SHP77 (cell line): ENCODE results near the gene PPP1R9B.
A peak's percentile ranks its signal among the peaks of the same experiment; 100 is the strongest.

ENCODE experiments used
- DNase-seq, 2 experiments: peaks; one replicate each; lab custom pipeline; 2025; lab: John Stamatoyannopoulos, UW

Gene PPP1R9B

DNA sequence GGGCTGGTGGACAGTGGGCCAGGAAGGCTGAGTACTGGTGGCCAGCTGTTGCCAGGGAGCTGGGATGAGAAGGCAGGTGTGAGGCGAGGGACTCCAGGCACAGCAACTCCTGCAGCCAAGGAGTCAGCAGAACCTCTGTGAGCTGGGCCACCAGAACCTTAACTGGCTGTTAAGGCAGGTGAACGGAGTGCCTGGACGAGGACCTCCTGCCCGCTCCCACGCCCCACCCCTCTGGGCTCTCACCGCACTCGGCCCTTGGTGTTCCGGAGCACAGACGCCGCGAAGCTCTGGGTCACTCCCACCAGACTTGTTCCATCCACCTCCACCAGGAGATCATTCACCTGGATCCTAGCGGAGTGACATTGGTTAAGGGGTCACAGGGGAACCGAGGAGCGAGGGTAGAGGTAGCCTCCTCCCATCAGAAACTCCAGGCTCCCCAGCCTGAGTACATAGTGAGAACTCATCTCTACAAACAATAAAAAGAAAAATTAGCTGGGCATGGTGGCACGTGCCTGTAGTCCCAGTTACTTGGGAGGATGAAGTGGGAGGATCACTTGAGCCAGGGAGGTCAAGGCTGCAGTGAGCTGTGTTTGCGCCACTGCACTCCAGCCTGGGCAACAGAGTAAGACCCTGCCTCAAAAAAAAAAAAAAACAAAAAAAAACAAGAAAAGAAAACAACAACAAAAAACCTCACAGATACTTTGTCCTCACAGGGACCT, 9.3 kb downstream of the PPP1R9B start:
- DNase-seq, result no peak

DNA sequence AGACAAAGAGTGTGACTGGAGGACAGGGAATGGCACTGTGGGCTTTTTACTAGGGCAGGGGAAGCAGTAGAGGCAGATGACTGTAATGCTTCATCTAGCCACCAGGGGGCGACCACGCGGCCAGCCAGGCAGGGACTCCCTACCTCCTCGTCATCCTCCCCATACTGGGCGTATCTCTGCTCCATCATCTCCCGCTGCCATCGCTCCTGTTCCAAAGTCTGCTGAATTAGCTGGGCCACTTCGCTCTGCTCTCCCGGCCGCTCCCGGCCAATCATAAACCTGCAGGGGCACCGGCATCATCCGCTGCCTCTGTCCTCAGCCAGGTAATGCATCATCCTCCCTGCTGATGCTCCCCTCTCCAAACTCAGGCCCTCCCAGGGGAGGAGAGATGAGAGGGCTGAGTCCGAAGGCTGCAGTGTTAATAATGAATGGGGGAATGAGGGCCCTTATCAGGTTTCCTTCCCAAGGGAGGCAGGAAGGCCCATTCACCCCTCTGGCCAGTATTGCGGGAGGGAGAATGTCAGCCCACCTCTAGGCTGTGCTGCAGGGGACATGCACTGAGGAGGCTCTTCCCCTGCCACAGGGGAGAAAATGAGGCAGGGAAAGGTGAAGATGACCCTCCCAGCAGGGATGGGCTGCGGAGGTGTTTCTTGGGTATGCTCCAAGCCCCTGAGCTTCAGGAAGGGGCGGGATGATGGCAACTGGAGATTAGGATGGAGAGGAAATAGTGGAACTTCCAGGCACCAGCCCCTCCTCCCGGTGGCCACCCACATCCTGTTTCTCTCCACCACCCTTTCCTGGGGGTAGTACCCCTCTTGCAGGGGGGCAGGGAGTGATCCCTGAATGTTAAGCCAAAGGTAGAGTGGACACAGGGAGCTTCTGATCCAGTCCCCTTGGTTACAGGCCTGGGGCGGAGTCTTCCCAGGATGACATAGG, 10.3 kb downstream of the PPP1R9B start:
- peak; percentile 47 to 73 for DNase-seq

DNA sequence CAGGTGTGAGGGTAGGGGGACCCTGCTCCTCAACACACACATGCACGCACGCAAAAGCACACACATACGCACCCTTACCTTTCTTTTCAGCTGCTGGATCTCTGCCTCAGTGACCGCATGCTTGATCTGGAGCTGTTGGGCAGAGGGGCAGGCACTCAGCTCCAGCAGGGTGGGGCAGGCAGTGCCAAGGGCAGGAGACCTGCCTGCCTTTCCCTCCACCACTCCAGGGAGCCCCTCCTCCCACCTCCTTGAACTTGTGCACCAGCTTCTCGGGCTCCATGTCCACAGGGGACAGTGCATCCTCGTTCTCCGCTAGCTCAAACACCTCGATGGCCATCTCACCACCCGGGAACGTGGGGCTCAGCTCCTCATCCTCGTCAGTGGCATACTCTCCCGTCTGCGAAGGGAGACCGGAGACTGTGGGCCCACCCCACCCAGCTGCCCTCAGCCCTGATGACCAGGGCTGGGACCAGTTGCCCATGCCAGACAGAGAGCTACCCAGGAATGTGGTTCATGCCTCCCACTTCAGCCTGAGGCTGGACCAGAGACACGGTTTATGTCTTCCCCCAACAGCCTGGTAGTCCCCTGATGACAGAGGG, 11.2 kb downstream of the PPP1R9B start:
- DNase-seq, result no peak

DNA sequence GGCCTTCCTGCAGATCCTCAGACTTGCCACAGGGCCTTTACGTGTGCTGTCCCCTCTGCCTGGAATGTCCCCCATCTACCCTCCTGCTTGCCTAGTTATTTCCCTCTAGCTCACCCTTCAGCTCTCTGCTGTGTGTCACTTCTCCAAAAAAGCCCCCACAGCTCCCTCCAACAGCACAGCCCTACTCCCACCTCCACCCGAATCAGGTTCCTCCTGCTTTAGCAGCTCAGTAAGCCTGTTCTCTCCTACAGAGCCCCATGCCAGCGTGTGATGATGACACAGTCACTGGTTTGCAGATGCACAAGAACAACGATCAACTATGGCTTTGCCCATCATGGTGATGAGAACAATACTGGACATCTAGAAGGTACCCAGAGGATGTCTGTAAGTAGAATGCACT, 13.4 kb downstream of the PPP1R9B start:
- DNase-seq, result no peak

DNA sequence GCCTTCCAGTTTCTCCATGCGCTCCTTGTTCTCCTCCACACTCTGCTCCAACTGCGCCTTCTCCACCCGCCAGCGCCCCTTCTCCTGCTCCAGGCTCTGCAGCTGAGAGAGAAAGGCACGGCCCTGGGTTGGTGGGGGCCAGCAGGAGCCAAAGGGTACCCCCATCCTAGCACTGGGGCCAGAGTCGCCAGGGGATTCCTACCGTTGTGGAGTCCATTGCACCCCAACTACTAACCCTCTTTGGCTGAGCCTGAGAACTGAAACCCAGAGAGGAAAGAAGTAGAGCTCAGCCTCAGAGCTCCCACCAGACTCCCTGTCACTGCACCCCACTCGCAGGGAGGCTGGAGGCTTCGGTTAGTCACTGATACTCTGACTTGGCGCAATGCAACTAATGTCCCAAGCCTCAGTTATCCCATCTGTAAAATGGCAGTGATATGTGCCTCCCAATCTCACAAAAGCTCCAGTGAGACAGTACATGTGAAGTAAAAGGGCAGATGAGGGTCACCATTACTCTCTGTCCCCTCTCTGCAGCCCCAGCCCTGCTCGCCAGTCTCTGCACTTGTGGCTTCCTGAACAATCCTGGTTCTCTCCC, 14.3 kb downstream of the PPP1R9B start:
- DNase-seq, result no peak

DNA sequence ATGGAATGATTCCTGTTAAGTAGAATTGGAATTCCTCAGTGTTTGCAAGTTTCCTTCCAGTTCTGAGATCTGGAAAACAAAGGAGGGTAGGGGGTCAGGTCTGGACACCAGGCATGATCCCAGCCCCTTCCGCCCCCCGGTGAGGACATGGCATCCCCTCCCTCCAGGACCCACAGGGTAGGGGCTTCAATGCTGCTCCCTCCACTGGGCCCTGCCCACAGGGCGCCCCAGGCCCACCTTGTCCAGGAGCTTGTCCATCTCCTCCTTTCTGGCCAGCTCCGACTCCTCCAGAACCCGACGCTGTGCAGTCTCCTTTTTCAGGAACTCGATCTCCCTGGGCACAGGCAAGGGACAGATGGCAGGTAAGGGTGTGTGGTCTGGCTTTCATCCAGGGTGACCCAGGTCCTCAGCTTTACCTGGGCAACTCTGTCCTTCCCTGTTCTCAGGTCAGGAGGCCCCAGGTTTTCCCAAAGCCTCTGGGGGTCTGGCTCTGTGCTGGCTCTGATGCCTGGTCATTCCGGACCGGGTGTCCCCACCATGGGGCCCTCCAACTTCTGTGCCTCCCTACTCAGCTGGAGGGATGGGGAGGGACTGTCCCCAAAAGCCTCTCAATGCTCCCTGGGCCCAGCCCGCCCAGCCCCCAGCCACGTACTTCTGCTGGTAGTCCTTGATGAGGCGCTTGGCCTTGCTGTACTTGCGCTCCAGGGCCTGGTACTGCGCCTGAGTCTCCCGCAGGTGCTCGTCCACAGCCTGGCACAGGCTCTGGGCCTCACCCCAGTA, 15.0 kb downstream of the PPP1R9B start:
- DNase-seq, result no peak

DNA sequence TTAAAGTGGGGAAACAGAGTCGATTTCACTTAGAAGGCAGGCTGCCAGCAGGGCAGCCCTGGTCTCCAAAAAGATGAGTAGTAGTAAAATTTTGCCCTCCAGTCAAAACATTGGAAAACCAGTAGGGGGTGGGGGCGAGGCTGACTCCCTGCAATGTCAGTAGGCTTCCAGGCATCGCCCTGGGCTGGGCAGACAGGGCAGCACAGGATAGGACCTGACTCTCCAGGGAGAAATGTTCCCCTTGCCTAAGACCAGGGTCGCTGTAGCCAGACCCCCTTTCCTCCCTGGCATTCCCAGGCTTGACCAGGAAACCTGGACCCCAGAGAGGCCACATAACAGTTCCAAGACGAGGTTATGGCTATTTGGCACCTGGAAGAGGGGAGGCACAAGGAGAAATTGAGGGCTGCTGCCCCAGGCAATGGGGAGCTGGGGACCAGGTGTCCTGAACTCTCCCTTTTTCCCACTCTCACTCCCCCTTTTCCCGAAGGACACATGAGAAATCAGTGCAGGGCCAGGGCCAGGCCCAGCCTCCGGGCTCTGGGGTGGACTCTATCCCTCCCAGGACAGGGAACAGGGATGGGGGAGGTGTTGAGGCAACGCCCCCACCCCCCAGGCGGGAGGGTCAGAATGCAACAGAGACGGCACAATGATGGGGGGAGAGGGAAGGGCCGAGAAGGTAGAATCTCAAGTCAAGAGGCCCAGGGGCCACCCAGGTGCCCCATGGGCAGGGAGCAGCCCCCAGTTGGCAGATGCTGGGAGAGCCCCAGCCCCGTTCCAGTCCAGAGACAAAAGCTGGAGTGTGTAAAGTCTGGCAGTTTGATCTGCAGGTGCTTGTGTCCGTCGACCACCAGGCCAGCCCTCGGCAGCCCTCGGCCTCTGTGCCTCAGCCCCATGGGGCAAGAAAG, 16.0 kb downstream of the PPP1R9B start:
- no peak for DNase-seq

DNA sequence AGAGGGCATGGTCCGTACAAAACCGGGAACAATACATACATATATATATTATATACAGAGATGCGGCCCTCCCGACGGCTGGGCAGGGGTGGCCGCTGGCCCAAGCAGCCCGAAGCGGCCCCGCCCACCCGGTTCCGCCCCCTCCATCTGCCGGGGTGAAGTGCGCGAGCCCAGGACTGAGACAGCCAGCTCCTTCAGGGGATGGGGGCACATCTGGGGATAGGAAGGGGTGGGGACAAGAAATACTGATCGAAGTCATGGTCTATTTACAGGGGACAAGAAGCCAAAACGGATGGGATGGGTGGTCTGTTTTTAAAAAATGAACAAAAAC, 16.7 kb downstream of the PPP1R9B start:
- DNase-seq, result no peak

DNA sequence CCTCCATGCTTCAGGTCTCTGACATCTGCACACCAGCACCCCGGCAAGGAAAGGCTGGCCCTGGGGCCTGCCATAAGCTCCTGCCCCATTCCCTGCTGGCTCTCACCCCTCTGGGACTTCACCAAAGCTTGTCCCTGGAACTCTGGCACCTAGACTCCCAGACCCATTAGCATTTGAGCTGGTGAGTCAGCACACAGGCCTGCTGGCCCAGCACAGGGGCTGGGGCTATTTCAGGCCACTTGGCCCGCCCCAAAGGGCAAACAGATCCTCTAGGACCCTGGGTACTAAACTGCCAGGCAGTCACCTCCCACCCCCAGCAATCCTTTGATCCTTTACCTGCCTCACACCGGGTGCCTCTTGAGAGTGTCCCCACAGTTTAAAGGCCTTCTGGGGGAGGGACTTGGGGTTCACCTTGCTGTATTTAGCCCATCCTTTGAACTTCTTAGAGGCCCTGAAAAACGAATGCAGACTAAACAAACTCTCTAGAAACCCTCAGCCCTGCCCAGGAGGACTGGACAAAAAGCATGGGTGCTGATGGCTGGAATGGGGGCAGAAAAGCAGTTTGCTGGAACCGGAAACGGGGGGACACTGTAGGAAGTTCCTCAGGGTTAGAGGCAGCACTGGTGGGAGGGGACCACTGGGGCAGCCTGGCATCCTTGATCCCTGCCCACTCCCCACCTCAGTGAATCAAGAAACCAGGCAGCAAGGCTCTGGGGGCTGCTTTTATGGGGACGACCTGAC, 17.3 kb downstream of the PPP1R9B start:
- no peak for DNase-seq

DNA sequence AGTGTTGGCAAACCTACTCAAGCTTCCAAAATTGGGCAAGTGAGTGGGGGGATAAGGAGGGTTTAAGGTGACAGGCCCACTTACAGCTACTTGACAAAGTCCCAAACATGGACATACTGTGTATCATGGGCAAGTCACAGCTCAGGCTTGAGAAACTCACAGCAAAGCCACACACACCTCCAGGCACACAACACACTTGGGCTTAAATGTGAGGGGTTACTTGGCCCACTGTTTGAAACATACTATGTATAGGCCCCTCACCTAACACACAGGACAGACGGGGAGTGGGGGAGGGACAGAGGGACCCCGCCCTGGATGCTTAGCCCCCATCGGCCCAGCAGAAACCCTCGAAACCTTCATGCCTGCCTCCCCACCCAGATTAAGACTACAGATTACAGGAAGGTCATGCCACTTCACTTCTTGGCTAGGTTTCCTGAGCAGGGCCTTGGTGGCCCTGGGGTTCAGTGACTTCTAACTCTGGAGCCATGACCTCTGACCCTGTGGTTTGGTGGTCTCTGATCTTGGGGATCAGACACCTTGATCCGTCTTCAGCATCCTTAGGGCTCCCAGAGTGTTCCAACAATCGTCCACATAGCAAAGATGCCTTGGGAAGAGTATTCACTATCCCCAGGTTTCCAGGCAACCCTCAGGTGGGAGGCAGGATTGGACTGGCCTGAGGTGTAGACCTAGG, 18.2 kb downstream of the PPP1R9B start:
- DNase-seq, result no peak

DNA sequence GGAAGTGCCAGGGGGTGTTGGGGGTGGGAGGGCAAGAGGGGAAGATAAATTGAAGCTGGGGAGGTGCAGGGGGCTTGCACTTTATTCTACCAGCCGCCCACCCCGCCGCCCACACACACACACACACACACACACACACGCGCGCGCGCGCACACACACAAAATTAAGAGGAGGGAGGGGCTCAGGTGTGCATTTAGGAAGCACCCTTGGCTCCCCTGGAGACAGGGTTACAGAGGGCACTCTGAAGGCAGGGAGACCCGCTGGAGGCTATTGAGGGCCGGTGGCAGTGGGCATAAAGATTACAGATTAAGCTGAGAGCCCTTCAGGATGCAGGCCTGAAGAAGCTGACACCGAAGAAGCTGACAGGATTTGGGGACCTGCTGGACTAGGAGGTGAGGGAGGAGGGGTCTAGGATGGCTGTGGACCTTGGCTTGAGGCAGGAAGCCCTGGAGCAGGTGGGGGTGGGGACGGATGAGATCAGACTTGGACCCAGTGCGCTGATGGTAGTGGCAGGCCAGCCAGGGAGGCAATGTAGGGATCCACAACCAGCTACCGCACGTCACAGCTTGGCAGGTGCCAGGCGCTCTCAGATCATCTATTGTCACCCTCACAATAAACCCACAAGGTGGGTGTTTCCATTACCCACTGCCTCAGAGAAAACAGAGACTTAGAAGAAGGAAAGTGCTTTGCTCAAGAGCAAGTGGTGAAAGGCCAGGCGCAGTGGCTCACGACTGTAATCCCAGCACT, 19.7 kb downstream of the PPP1R9B start:
- peak in 1 of 2 experiments; percentile 50 for DNase-seq

DNA sequence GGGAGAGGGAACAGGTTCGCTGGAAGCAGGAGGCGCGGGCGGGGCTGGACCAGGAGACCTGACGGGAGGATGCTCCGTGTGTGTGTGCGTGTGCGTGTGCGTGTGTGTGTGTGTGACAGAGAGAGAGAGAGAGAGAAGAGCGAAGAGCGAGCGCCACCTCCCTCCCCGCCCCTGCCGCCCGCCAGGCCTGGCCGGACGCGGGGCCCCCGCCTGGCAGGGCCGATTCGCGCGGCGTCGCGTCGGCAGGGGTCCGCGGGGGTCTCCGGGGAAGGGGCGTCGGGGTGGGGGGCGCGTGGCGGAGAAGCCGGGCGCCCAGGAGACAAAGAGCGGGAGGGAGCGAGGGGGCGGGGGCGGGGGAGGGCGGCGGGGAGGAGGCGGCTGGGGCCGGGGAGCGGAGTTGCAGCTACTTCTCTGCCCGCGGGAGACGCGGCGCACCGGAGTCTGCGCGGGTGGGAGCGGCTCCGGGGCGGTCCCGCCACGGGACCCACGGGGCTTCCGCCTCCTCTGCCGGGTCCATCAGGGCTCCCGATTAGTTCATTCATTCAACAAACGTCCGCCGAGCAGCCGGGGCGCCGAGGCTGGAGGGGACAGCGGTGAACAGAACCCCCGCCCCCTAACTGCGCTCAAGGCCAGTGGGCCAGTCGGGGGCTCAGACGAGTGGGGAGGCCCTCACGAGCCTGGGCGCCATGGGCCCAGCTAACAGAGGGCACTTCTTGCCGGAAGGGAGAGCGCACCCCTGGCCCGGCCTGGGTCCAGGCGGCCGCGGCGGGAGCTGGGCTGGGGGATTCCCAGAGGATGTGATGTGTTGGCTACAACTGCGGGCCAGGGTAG, 20.5 kb downstream of the PPP1R9B start, which contains the start of gene SAMD14:
Gene SAMD14, minus strand, starts transcription at position 433 of the 831 bp plus-strand sequence. CDS start 5,201 bp downstream, outside the sequence.
- no peak for DNase-seq

DNA sequence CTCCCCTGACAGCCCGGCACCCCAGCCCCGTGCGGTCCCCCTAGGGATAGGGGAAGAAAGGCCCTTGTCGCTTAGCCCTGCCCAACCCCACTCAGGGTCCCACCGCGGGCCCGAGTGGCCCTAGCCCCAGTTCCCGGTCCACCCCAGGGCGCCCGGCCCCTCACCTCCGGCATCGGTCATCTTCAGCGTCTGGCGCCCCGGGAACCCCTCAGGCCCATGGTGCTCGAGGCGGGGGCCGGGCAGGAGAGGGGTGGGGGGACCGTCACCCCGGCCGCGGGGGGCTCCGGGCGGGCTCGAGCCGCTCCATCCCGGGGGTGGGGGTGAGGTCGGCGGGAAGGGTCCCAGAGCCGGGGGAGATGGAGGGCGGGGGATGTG, 21.1 kb downstream of the PPP1R9B start:
- DNase-seq, result no peak

DNA sequence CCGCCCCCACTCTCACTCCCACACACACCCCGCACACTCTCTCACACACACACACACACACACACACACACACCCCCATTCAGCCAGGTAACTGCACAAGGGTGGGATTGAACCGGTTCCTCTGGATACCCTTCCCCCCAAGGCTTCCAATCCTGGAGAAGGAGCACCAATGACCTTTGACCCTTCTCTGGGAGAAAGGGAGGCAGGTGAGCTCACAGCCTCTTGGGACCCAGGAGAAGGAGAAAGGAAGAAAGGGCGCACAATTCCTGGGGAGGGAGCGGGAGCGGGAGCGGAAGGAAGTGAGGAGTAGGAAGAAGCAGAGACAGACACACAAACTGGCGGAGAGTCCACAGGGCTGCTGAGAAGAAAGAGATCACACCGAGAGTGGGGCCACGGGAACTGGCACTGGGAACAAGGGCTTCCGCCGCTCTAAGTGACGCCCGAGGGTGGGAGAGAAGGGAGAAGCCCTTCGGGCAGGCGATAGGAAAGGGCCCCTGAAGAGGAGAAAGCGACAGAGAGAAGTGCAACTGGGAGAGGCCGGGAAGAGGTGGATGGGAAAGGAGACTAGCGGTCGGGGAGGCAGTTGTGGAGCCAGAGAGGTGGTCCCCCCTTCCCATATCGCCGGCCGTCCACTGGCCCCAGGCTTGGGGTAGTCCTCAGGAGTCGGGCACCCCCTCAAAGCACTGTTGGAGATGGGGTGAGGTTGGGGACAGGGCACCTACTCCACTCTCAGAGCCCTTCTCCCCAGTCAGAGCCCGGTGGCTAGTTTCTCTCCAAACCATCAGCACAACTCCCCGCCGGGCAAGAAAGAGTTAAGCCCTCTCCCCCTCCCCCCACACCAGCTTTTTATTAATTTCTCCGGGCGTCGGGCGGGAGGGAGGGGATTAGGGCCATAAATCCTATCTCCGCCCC, 21.8 kb downstream of the PPP1R9B start:
- DNase-seq, result no peak

DNA sequence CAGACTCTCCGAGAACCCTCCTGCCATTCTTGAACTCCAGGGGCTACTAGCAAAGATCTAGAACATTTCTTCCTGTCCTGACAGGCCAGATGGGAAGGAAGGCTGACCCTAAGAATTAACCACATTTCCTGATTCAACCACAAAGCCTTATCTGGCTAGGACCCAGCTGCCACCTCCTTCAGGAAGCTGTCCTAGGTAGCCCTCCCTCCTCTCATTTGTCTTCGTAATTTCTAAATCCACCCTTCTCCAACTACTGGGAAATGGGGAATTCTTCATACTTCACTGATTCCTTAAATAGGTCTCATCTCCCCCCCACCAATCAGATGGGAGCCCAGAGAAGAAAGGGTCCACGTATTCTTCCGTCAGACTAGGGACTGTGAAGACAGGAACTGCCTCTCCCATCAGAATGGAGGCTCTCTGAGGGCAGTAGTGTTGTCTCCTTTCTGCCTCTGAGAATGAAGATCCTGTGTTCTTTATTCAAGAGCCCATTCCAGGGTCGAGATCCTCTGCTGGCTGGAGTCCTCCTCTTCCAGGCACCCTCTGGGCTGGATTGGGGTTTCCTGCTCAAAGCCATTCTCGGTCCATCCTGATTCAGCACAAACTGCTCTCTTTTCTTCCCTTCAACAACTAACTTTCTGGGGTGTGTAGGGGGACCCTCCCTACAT, 22.6 kb downstream of the PPP1R9B start:
- no peak for DNase-seq

DNA sequence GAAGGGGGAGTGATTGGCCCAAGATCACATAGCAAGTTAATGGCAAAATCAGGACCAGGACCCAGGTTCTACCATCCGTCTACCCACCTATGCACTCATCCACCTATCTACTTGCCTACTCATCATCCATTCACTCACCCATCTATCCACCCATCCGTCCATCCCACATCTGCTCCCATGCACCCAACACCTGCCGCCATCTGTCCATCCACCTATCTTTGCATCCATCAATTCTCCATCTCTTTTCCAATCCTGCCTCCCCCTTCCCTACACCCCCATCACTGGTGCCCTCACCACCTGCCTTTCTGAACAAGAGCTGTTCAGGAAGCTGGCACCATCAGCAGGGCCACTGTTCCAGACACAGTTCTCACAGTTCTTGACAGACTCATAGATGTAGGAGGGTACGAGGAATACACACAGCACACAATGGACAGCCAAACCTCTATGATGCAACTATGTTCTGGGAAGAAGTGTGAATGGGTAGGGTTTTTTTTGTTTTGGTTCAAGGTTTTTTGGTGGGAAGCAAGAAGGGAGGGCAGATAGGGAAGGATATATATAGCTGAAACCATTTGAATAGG, 25.0 kb downstream of the PPP1R9B start:
- DNase-seq, result no peak
